CD14-positive monocyte (primary cell): ENCODE measurements around the gene LENEP. TPM values are rescaled to one million over a fixed set of nuclear protein-coding genes. Genes with fewer than 3 reads are reported as not detected.

ENCODE experiments used
- DNase-seq, 3 donors: peaks; one replicate each; pipeline ENCODE4 v3.0.0-alpha.2; 2011 to 2022
- H2AFZ ChIP-seq: 2 replicates; pipeline ENCODE4 v1.6.0; 2012; ENCODE audit warnings: mild to moderate bottlenecking, low read depth, low read length, inconsistent platforms; ENCODE audit not compliant: insufficient read depth, poor library complexity, severe bottlenecking
- H3K27ac ChIP-seq, 2 donors: 1 replicate in 1 of 2; 2 replicates in 1 of 2; pipeline ENCODE4 v1.5.1; 2012 to 2013; ENCODE audit warnings: low read length in 2 of 2, control low read depth in 1 of 2, inconsistent platforms in 1 of 2, low read depth in 1 of 2, mild to moderate bottlenecking in 1 of 2
- H3K27me3 ChIP-seq, 2 donors: one replicate each; pipeline versions ENCODE4 v1.6.0 to v1.6.1; 2011 to 2013; ENCODE audit warnings: low read length in 2 of 2; ENCODE audit not compliant: control insufficient read depth in 2 of 2, insufficient read depth in 2 of 2
- H3K36me3 ChIP-seq, 2 donors: replicated peaks in 1 of 2; 1 replicate in 1 of 2; 2 replicates in 1 of 2; pipeline versions ENCODE4 v1.5.1 to v1.6.1; 2012 to 2013; ENCODE audit warnings: low read length in 2 of 2, control low read depth in 1 of 2, inconsistent platforms in 1 of 2, mild to moderate bottlenecking in 1 of 2; ENCODE audit not compliant: insufficient read depth in 2 of 2, control insufficient read depth in 1 of 2
- H3K4me1 ChIP-seq, 2 donors: 1 replicate in 1 of 2; 2 replicates in 1 of 2; pipeline versions ENCODE4 v1.5.1 to v1.6.1; 2012 to 2013; ENCODE audit warnings: low read length in 2 of 2, control low read depth in 1 of 2, inconsistent platforms in 1 of 2, mild to moderate bottlenecking in 1 of 2, moderate library complexity in 1 of 2; ENCODE audit not compliant: insufficient read depth in 2 of 2, control insufficient read depth in 1 of 2
- H3K4me2 ChIP-seq: replicated peaks from 2 replicates; pipeline ENCODE3; 2012; ENCODE audit warnings: low read length, moderate library complexity, mild to moderate bottlenecking; ENCODE audit not compliant: poor library complexity, severe bottlenecking; ENCODE audit errors: extremely low read depth
- H3K4me3 ChIP-seq, 3 experiments: fragments of 200-600 bp in 1 of 3; sonication (generic) in 1 of 3; replicated peaks in 1 of 3; 1 replicate in 2 of 3; 2 replicates in 1 of 3; pipeline ENCODE4 v1.5.1; 2011 to 2013; ENCODE audit warnings: low read length in 3 of 3, mild to moderate bottlenecking in 3 of 3, control low read depth in 2 of 3, low read depth in 2 of 3, inconsistent platforms in 1 of 3, moderate library complexity in 1 of 3
- H3K79me2 ChIP-seq: 2 replicates; pipeline ENCODE4 v1.6.0; 2012; ENCODE audit warnings: mild to moderate bottlenecking, control low read depth, inconsistent platforms, low read length, moderate library complexity; ENCODE audit not compliant: insufficient read depth
- H3K9ac ChIP-seq: 2 replicates; pipeline ENCODE4 v1.6.0; 2017; ENCODE audit warnings: low read length, mild to moderate bottlenecking; ENCODE audit not compliant: insufficient read depth, poor library complexity, severe bottlenecking
- H3K9me3 ChIP-seq, 2 donors: replicated peaks in 1 of 2; 1 replicate in 1 of 2; 2 replicates in 1 of 2; pipeline versions ENCODE4 v1.5.1 to v1.6.1; 2012 to 2013; ENCODE audit warnings: low read length in 2 of 2, control low read depth in 1 of 2; ENCODE audit not compliant: control insufficient read depth in 1 of 2, insufficient read depth in 1 of 2
- H4K20me1 ChIP-seq: 2 replicates; pipeline ENCODE4 v1.6.0; 2012; ENCODE audit warnings: mild to moderate bottlenecking, low read length, control low read depth, moderate library complexity; ENCODE audit not compliant: insufficient read depth
- H3K27ac Mint-ChIP-seq, 7 donors: one replicate each; pipeline ENCODE4 v1.8.0; 2020; ENCODE audit warnings: mild to moderate bottlenecking in 7 of 7, mixed read lengths in 7 of 7, moderate library complexity in 6 of 7, inconsistent platforms in 2 of 7
- H3K27me3 Mint-ChIP-seq, 3 donors: one replicate each; pipeline ENCODE4 v1.8.0; 2021 to 2022; ENCODE audit warnings: low read depth in 3 of 3, mild to moderate bottlenecking in 3 of 3, mixed read lengths in 3 of 3, moderate library complexity in 3 of 3, inconsistent platforms in 1 of 3
- H3K36me3 Mint-ChIP-seq, 2 donors: one replicate each; pipeline ENCODE4 v1.8.0; 2020; ENCODE audit warnings: mixed read lengths in 2 of 2, inconsistent platforms in 1 of 2, mild to moderate bottlenecking in 1 of 2
- H3K4me1 Mint-ChIP-seq: one replicate; pipeline ENCODE4 v1.8.0; 2020; ENCODE audit warnings: mild to moderate bottlenecking, mixed read lengths
- H3K4me3 Mint-ChIP-seq, 2 donors: one replicate each; pipeline ENCODE4 v1.8.0; 2020; ENCODE audit warnings: mild to moderate bottlenecking in 2 of 2, mixed read lengths in 2 of 2, moderate library complexity in 1 of 2
- H3K9me3 Mint-ChIP-seq, 7 donors: one replicate each; pipeline ENCODE4 v1.8.0; 2020 to 2022; ENCODE audit warnings: mixed read lengths in 7 of 7, mild to moderate bottlenecking in 6 of 7, moderate library complexity in 6 of 7, inconsistent platforms in 2 of 7
- CTCF ChIP-seq: fragments of 200-600 bp; IDR thresholded peaks from one replicate; pipeline ENCODE4 v1.8.0; 2022; ENCODE audit warnings: antibody characterized with exemption, mild to moderate bottlenecking
- WGBS: methylation state at CpG from one replicate; pipeline ENCODE4 v1.1.5; 2013; ENCODE audit warnings: missing lambda C conversion rate; ENCODE audit not compliant: insufficient coverage; 5-methylcytosine and 5-hydroxymethylcytosine counted together
- intact Hi-C, 2 donors: fragments of 100-400 bp; cut with micrococcal nuclease; formaldehyde crosslinking; loops; one replicate each; pipeline versions ENCODE4 v1.15.0 to v1.15.1; 2023
- polyA plus RNA-seq, 3 donors: library from polyadenylated mRNA; depleted of rRNA in 1 of 3; unstranded in 2 of 3; stranded (reverse) in 1 of 3; fragments of 300-500 nt in 2 of 3; fragments of >200 nt in 1 of 3; fragmentation: Illumina TruSeq in 2 of 3; gene quantifications; 1 replicate in 2 of 3; 2 replicates in 1 of 3; pipeline ENCODE4 v1.2.3, GENCODE V29; 2012 to 2021

The LENEP gene
- polyA plus RNA-seq, 3 donors = not detected

- no peak for TF ChIP-seq CTCF
- Mint-ChIP-seq H3K27me3 (peaks cover 0 to 5% (median 1%) of the 10 kb centered on the region in 3 donors), H3K4me3 (peak overlapping the region; percentile 94 to 99), H3K36me3 (peaks cover 24 to 32% of the 10 kb centered on the region in 2 donors), H3K4me1 (peaks cover 56% of the 10 kb centered on the region), H3K27ac (peak overlapping the region; percentile 90 to 99 (median 95)), H3K9me3 (no peaks in the 10 kb centered on the region)
- Histone ChIP-seq H3K79me2 (peaks cover 48% of the 10 kb centered on the region), H3K36me3 (peaks cover 26 to 36% of the 10 kb centered on the region in 2 donors), H3K9me3 (no peaks in the 10 kb centered on the region), H2AFZ (peak overlapping the region; percentile 79), H3K4me2 (peak overlapping the region; percentile 84), H3K27me3 (no peaks in the 10 kb centered on the region), H3K4me3 (peak overlapping the region; percentile 79 to 93 (median 82)), H3K27ac (peak overlapping the region in 1 of 2 donors; percentile 76), H3K9ac (peak overlapping the region; percentile 42), H4K20me1 (peaks cover 48% of the 10 kb centered on the region), H3K4me1 (peaks cover 30 to 47% of the 10 kb centered on the region in 2 donors)
- peak; percentile 49 to 64 (median 53) for DNase-seq
- WGBS = 0% methylated on average over 2 of the region's 4 CpGs
- intact Hi-C loops = no loop called here
These were observed 38.2 kb upstream of the LENEP start for GRCh38 chr1:154955039-154955717.

GRCh38 chr1:154955718-154956543, 37.5 kb upstream of the LENEP start, which contains the start of gene PBXIP1:
TSS of gene PBXIP1 (minus strand) at chr1:154956099. CDS start at chr1:154953721, 2,378 bp downstream.
- peaks cover 63% of the 10 kb centered on the region for H3K4me1 Mint-ChIP-seq
- peaks cover 18 to 25% of the 10 kb centered on the region in 2 donors for H3K36me3 Mint-ChIP-seq

More at GRCh38 chr1:154955718-154956543, 37.5 kb upstream of the LENEP start, which contains the start of gene PBXIP1:
- peaks cover 20 to 28% of the 10 kb centered on the region in 2 donors for H3K36me3 ChIP-seq
- H3K27ac ChIP-seq = peak within 1 kb of the TSS; percentile 66 to 76
- H3K9ac ChIP-seq = peak within 1 kb of the TSS; percentile 42
- Mint-ChIP-seq H3K27me3 (peaks cover 0 to 5% (median 1%) of the 10 kb centered on the region in 3 donors), H3K9me3 (no peaks in the 10 kb centered on the region), H3K4me3 (peak within 1 kb of the TSS; percentile 94 to 99), H3K27ac (peak within 1 kb of the TSS; percentile 90 to 99 (median 95))
- H3K4me1 ChIP-seq = peaks cover 38 to 55% of the 10 kb centered on the region in 2 donors
- 0% methylated on average over 12 of the region's 18 CpGs for WGBS
- H4K20me1 ChIP-seq = peaks cover 55% of the 10 kb centered on the region
- peak; percentile 30 for TF ChIP-seq CTCF
- H3K9me3 ChIP-seq = no peaks in the 10 kb centered on the region
- peak; percentile 81 to 90 (median 83) for DNase-seq
- intact Hi-C loops = no loop called here
- peak within 1 kb of the TSS; percentile 84 for H3K4me2 ChIP-seq
- H3K4me3 ChIP-seq = peak within 1 kb of the TSS; percentile 79 to 93 (median 82)
- no peaks in the 10 kb centered on the region for H3K27me3 ChIP-seq
- peaks cover 55% of the 10 kb centered on the region for H3K79me2 ChIP-seq
- peak within 1 kb of the TSS; percentile 79 for H2AFZ ChIP-seq
